ENCODE results near the gene CTSA.

- TF ChIP-seq POLR2A (IDR thresholded peaks at IDR 0.05) (no peak), EP300 (IDR thresholded peaks at IDR 0.05) (no peak)
- TF ChIP-seq, protein P1, sequence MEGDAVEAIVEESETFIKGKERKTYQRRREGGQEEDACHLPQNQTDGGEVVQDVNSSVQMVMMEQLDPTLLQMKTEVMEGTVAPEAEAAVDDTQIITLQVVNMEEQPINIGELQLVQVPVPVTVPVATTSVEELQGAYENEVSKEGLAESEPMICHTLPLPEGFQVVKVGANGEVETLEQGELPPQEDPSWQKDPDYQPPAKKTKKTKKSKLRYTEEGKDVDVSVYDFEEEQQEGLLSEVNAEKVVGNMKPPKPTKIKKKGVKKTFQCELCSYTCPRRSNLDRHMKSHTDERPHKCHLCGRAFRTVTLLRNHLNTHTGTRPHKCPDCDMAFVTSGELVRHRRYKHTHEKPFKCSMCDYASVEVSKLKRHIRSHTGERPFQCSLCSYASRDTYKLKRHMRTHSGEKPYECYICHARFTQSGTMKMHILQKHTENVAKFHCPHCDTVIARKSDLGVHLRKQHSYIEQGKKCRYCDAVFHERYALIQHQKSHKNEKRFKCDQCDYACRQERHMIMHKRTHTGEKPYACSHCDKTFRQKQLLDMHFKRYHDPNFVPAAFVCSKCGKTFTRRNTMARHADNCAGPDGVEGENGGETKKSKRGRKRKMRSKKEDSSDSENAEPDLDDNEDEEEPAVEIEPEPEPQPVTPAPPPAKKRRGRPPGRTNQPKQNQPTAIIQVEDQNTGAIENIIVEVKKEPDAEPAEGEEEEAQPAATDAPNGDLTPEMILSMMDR (IDR thresholded peaks at IDR 0.05): no peak
These were observed 30.4 kb upstream of the CTSA start for GRCh38 chr20:45860560-45861220.

Measured in ovary (tissue), 3 donors.